T47D (cell line): ENCODE data around the gene SLC35B2.

ENCODE experiments used
- DNase-seq, 2 experiments: peaks; one replicate each; pipeline versions ENCODE4 v3.0.0 to v3.0.0-alpha.2; 2011 to 2012; ENCODE audit warnings: low read depth in 1 of 2, low spot score in 1 of 2
- JUND ChIP-seq: IDR thresholded peaks from 2 replicates; pipeline ENCODE4 v1.6.1; 2012; ENCODE audit warnings: low read depth
- in situ Hi-C: cut with HindIII; loops from 2 replicates; pipeline ENCODE4 v1.10.0; 2016; ENCODE audit warnings: low sequenced_read_pairs, low pct_unique_long_range_greater_than_20kb

SLC35B2 gene

GRCh38 chr6:44270526-44271405, 13.4 kb upstream of the SLC35B2 start:
- in situ Hi-C loops, result no loop called here
- TF ChIP-seq JUND, result no peak
- no peak for DNase-seq

- in situ Hi-C loops, result no loop called here
- no peak for DNase-seq
- no peak for TF ChIP-seq JUND
Observed at GRCh38 chr6:44269921-44270525, 12.7 kb upstream of the SLC35B2 start, which contains the start of gene TMEM151B. Gene TMEM151B, plus strand, starts transcription at chr6:44270450. Its CDS starts 293 bp downstream, at chr6:44270743.

GRCh38 chr6:44269178-44269920, 12.0 kb upstream of the SLC35B2 start:
- no peak for DNase-seq
- in situ Hi-C loops, result no loop called here
- TF ChIP-seq JUND, result no peak

GRCh38 chr6:44268095-44268628, 10.8 kb upstream of the SLC35B2 start:
- peak; percentile 70 to 71 for DNase-seq
- TF ChIP-seq JUND, result no peak
- in situ Hi-C loops, result no loop called here

GRCh38 chr6:44267252-44267651, 9.9 kb upstream of the SLC35B2 start:
- in situ Hi-C loops, result no loop called here
- TF ChIP-seq JUND, result no peak
- DNase-seq, result no peak

GRCh38 chr6:44266347-44266746, 9.0 kb upstream of the SLC35B2 start:
- DNase-seq, result no peak
- in situ Hi-C loops, result no loop called here

GRCh38 chr6:44265722-44266233, 8.4 kb upstream of the SLC35B2 start:
- no peak for TF ChIP-seq JUND
- no peak for DNase-seq
- in situ Hi-C loops, result no loop called here

More at GRCh38 chr6:44266347-44266746, 9.0 kb upstream of the SLC35B2 start:
- no peak for TF ChIP-seq JUND

- in situ Hi-C loops, result no loop called here
- DNase-seq, result peak; percentile 88
Observed at GRCh38 chr6:44265007-44265721, 7.8 kb upstream of the SLC35B2 start, which contains the start of gene NFKBIE. Gene NFKBIE, minus strand, starts transcription at chr6:44265551. Its CDS starts 205 bp downstream, at chr6:44265346.

GRCh38 chr6:44264154-44265006, 7.1 kb upstream of the SLC35B2 start:
- in situ Hi-C loops, result no loop called here
- DNase-seq, result no peak
- TF ChIP-seq JUND, result no peak

More at GRCh38 chr6:44265007-44265721, 7.8 kb upstream of the SLC35B2 start, which contains the start of gene NFKBIE:
- TF ChIP-seq JUND, result no peak

GRCh38 chr6:44263354-44264100, 6.2 kb upstream of the SLC35B2 start:
- in situ Hi-C loops, result no loop called here
- DNase-seq, result no peak
- TF ChIP-seq JUND, result no peak
